HUES6 (cell line): ENCODE measurements around the gene VSIG10.
"Not testable (repeated sequence)": the region's sequence is repeated elsewhere in the genome, so short reads cannot be mapped to it uniquely, and the experiment has no call there.

Source experiments
- H3K27ac ChIP-seq: 2 replicates; pipeline ENCODE4 v1.7.0; 2013; ENCODE audit warnings: low read depth, mild to moderate bottlenecking, low read length, inconsistent platforms
- H3K27me3 ChIP-seq: 2 replicates; pipeline ENCODE4 v1.6.1; 2013; ENCODE audit warnings: low read length; ENCODE audit not compliant: control insufficient read depth, insufficient read depth
- H3K36me3 ChIP-seq: 2 replicates; pipeline ENCODE4 v1.6.1; 2013; ENCODE audit warnings: low read length; ENCODE audit not compliant: control insufficient read depth, insufficient read depth
- H3K4me1 ChIP-seq: 2 replicates; pipeline ENCODE4 v1.6.1; 2013; ENCODE audit warnings: low read length; ENCODE audit not compliant: control insufficient read depth, insufficient read depth
- H3K4me3 ChIP-seq: 2 replicates; pipeline ENCODE4 v1.5.1; 2013; ENCODE audit warnings: low read depth, low read length
- H3K9ac ChIP-seq: one replicate; pipeline ENCODE4 v1.6.1; 2013; ENCODE audit warnings: mild to moderate bottlenecking, low read length
- H3K9me3 ChIP-seq: 2 replicates; pipeline ENCODE4 v1.6.1; 2013; ENCODE audit warnings: low read depth, low read length; ENCODE audit not compliant: control insufficient read depth, insufficient read depth

The VSIG10 gene

GRCh38 chr12:118025168-118025567 is 78.6 kb downstream of the VSIG10 start:
- Histone ChIP-seq H3K36me3 (peaks cover 90% of the 10 kb centered on the region), H3K9ac (no peak overlapping the region), H3K4me1 (no peaks in the 10 kb centered on the region), H3K27me3 (no peaks in the 10 kb centered on the region), H3K27ac (no peak overlapping the region), H3K9me3 (no peaks in the 10 kb centered on the region), H3K4me3 (no peak overlapping the region)

GRCh38 chr12:118023301-118023860 is 80.4 kb downstream of the VSIG10 start:
- H3K4me1 ChIP-seq: no peaks in the 10 kb centered on the region
- no peaks in the 10 kb centered on the region for H3K27me3 ChIP-seq
- no peak overlapping the region for H3K4me3 ChIP-seq
- H3K9me3 ChIP-seq: no peaks in the 10 kb centered on the region
- no peak overlapping the region for H3K27ac ChIP-seq
- peaks cover 86% of the 10 kb centered on the region for H3K36me3 ChIP-seq
- no peak overlapping the region for H3K9ac ChIP-seq

- H3K36me3 ChIP-seq: peaks cover 86% of the 10 kb centered on the region
- no peaks in the 10 kb centered on the region for H3K9me3 ChIP-seq
- H3K4me3 ChIP-seq: no peak overlapping the region
- peaks cover 3% of the 10 kb centered on the region; the same call in 1 of the 2 replicates for H3K4me1 ChIP-seq
- no peaks in the 10 kb centered on the region for H3K27me3 ChIP-seq
- H3K9ac ChIP-seq: no peak overlapping the region
- H3K27ac ChIP-seq: no peak overlapping the region
Observed at GRCh38 chr12:118022728-118023109, 81.1 kb downstream of the VSIG10 start.

- not testable (repeated sequence) for H3K27me3 ChIP-seq, H3K4me3 ChIP-seq, H3K9me3 ChIP-seq, H3K4me1 ChIP-seq, H3K9ac ChIP-seq, H3K27ac ChIP-seq
- H3K36me3 ChIP-seq: peaks cover 85% of the 10 kb centered on the region
Observed at GRCh38 chr12:118022097-118022727, 81.6 kb downstream of the VSIG10 start.

GRCh38 chr12:118020036-118020435 is 83.8 kb downstream of the VSIG10 start:
- Histone ChIP-seq H3K4me3 (no peak overlapping the region), H3K27ac (no peak overlapping the region), H3K9me3 (no peaks in the 10 kb centered on the region), H3K9ac (no peak overlapping the region), H3K27me3 (no peaks in the 10 kb centered on the region), H3K4me1 (peaks cover 11% of the 10 kb centered on the region), H3K36me3 (peaks cover 63% of the 10 kb centered on the region)

GRCh38 chr12:118017926-118018325 is 85.9 kb downstream of the VSIG10 start:
- Histone ChIP-seq H3K27me3 (no peaks in the 10 kb centered on the region), H3K4me1 (peaks cover 11% of the 10 kb centered on the region), H3K36me3 (peaks cover 47% of the 10 kb centered on the region), H3K9me3 (no peaks in the 10 kb centered on the region), H3K9ac (no peak overlapping the region), H3K4me3 (peak overlapping the region; percentile 79; the same call in 1 of the 2 replicates), H3K27ac (no peak overlapping the region)

- Histone ChIP-seq H3K4me3 (peak within 1 kb of the TSS; percentile 79), H3K27me3 (no peaks in the 10 kb centered on the region), H3K36me3 (peaks cover 37% of the 10 kb centered on the region), H3K9me3 (no peaks in the 10 kb centered on the region), H3K27ac (peak within 1 kb of the TSS; percentile 50; the same call in 1 of the 2 replicates), H3K4me1 (peaks cover 11% of the 10 kb centered on the region), H3K9ac (peak within 1 kb of the TSS; percentile 97)
Observed at GRCh38 chr12:118016424-118017264, 87.2 kb downstream of the VSIG10 start, which contains the start of gene RFC5. RFC5 (plus strand) TSS chr12:118016703; CDS start chr12:118016828, 125 bp downstream.

GRCh38 chr12:118015944-118016343 is 87.9 kb downstream of the VSIG10 start:
- no peaks in the 10 kb centered on the region for H3K9me3 ChIP-seq
- no peaks in the 10 kb centered on the region for H3K27me3 ChIP-seq
- no peak overlapping the region for H3K27ac ChIP-seq
- H3K4me1 ChIP-seq: peaks cover 11% of the 10 kb centered on the region
- H3K4me3 ChIP-seq: peak overlapping the region; percentile 79
- peaks cover 30% of the 10 kb centered on the region for H3K36me3 ChIP-seq
- H3K9ac ChIP-seq: no peak overlapping the region

GRCh38 chr12:118015306-118015705 is 88.5 kb downstream of the VSIG10 start:
- H3K36me3 ChIP-seq: peaks cover 23% of the 10 kb centered on the region
- H3K4me1 ChIP-seq: peaks cover 11% of the 10 kb centered on the region
- H3K4me3 ChIP-seq: no peak overlapping the region
- no peaks in the 10 kb centered on the region for H3K27me3 ChIP-seq
- no peak overlapping the region for H3K27ac ChIP-seq
- H3K9me3 ChIP-seq: no peaks in the 10 kb centered on the region
- no peak overlapping the region for H3K9ac ChIP-seq
